ENCODE data around the gene RASSF5.
"Not testable (repeated sequence)": the region's sequence is repeated elsewhere in the genome, so short reads cannot be mapped to it uniquely, and the experiment has no call there.

Gene RASSF5

DNA sequence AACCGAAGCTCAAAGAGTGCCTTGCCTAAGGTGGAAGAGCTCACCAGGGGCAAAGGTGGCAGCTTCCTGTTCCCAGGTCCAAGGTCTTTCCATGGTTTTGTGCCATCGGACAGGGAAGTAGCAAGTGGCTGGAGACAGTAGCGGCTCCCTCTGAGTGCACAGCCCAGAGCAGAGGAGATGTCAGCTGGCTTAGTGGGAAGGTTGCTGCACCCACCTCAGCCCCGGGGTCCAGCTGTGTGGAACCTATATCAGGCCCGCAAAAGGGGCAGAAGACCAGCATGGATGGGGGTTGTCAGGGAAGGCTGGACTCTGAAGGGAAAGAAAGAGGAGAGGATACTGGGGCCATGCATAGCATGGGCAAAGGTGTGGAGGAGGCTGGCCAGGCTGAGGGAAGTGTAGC, 30.2 kb upstream of the RASSF5 start:
- no peaks in the 10 kb centered on the region for H3K9me3 ChIP-seq (ENCODE audit: control insufficient read depth in 2 of 2, low read length in 2 of 2)
- peaks cover 0 to 3% of the 10 kb centered on the region in 2 donors for H3K27me3 ChIP-seq (ENCODE audit: control insufficient read depth in 1 of 2, insufficient read depth in 2 of 2, low read length in 2 of 2)
- no peaks in the 10 kb centered on the region for H3K36me3 ChIP-seq (ENCODE audit: control insufficient read depth in 2 of 2, insufficient read depth in 2 of 2, low read length in 2 of 2)
- no peaks in the 10 kb centered on the region for H3K4me1 ChIP-seq (ENCODE audit: control insufficient read depth, insufficient read depth, low read length)
- no peak overlapping the region for H3K9ac ChIP-seq (ENCODE audit: low read length in 2 of 2)
- no peak overlapping the region for H3K27ac ChIP-seq (ENCODE audit: low read length)
- no peak overlapping the region for H3K4me3 ChIP-seq (ENCODE audit: low read length in 2 of 2)

DNA sequence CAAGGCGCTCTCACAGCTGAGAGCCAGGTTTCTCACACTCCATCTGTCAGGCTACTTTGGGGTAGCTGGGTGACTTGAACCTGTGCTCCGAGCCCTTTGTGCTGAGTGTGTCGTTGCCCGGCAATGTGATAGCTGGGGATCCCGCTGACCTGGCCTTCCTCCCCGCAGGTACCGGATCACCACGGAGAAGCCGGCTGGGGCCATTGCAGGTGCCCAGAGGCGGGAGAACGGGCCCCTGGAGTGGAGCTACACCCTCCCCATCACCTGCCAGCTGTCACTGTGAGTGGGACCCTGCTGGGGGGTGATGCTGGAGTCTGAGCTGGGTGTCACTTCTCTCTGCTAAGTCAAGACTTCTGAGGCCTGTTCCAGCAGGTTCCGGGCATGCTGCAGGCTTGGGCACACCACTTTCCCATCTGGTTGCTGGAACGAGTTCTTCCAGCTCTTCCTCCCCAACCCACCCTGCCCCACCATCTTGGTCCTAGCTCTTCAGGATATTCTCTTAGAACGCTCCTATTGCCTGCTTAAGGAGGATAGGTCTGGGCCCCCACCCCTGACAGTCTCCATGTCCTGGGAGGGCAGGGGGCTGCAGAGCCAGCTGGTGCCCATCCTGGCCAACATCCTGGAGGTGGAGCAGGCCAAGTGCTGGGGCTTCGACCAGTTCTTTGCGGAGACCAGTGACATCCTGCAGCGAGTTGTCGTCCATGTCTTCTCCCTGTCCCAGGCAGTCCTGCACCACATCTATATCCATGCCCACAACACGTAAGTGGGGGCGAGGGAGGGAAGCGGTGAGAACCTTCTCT, 29.6 kb upstream of the RASSF5 start:
- no peak overlapping the region for H3K27ac ChIP-seq (ENCODE audit: low read length)
- peaks cover 0 to 3% of the 10 kb centered on the region in 2 donors for H3K27me3 ChIP-seq (ENCODE audit: control insufficient read depth in 1 of 2, insufficient read depth in 2 of 2, low read length in 2 of 2)
- no peak overlapping the region for H3K4me3 ChIP-seq (ENCODE audit: low read length in 2 of 2)
- H3K4me1 ChIP-seq (ENCODE audit: control insufficient read depth, insufficient read depth, low read length): no peaks in the 10 kb centered on the region
- no peaks in the 10 kb centered on the region for H3K9me3 ChIP-seq (ENCODE audit: control insufficient read depth in 2 of 2, low read length in 2 of 2)
- no peak overlapping the region for H3K9ac ChIP-seq (ENCODE audit: low read length in 2 of 2)
- H3K36me3 ChIP-seq (ENCODE audit: control insufficient read depth in 2 of 2, insufficient read depth in 2 of 2, low read length in 2 of 2): no peaks in the 10 kb centered on the region

DNA sequence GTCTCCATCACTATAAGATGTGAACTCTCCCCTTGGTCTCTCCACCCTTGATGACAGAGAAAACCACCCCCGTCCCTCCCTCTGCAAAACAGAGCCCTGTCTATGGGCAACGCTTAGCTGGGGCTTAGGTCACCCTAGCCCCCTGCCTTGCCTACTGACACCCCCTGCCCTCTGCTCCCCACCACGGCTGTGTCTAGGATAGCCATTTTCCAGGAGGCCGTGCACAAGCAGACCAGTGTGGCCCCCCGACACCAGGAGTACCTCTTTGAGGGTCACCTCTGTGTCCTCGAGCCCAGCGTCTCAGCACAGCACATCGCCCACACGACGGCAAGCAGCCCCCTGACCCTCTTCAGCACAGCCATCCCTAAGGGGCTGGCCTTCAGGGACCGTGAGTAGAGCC, 28.6 kb upstream of the RASSF5 start:
- Histone ChIP-seq H3K4me1 (ENCODE audit: control insufficient read depth, insufficient read depth, low read length) (no peaks in the 10 kb centered on the region), H3K4me3 (ENCODE audit: low read length in 2 of 2) (no peak overlapping the region), H3K9ac (ENCODE audit: low read length in 2 of 2) (no peak overlapping the region)

DNA sequence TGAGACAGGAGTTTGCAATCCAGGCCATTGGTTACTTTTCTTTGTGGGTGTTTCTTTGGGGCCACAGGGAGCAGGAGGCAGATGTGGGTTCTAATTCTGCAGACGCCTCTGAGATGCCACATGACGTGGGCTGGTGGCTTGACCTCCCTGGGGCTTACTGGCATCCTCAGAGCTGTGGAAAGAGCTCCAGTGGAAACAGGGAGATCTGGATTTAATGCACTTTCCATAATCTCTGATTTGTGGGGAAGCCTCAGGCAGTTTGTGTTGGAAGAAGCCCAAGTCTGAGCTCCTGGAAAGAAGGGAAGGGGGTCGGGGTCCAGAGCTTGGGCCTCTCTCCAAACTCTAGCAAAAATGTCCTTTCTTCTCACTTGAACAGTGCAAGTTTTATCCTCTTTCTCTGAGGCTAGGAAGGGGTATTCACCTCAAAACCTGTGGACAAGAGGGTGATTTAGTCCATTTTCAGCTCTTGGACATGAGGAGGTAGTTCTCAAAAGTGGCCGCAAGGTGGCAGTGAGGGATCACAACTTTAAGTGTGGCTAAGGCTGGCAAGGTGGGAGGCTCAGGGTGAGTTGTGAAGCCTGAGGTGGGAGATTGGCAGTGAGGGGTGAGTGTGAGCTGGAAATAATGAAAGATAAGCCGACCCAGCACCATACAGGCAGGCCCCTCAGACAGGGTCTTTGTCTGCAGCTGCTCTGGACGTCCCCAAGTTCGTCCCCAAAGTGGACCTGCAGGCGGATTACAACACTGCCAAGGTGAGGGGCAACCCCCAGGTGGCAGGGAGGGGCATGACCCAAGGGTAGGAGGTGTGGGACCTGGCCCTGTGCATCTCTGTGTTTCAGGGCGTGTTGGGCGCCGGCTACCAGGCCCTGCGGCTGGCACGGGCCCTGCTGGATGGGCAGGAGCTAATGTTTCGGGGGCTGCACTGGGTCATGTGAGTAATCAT, 27.9 kb upstream of the RASSF5 start:
- Histone ChIP-seq H3K27ac (ENCODE audit: low read length) (no peak overlapping the region), H3K36me3 (ENCODE audit: control insufficient read depth in 2 of 2, insufficient read depth in 2 of 2, low read length in 2 of 2) (no peaks in the 10 kb centered on the region), H3K27me3 (ENCODE audit: control insufficient read depth in 1 of 2, insufficient read depth in 2 of 2, low read length in 2 of 2) (peaks cover 0 to 3% of the 10 kb centered on the region in 2 donors), H3K4me1 (ENCODE audit: control insufficient read depth, insufficient read depth, low read length) (no peaks in the 10 kb centered on the region), H3K4me3 (ENCODE audit: low read length in 2 of 2) (no peak overlapping the region), H3K9me3 (ENCODE audit: control insufficient read depth in 2 of 2, low read length in 2 of 2) (no peaks in the 10 kb centered on the region), H3K9ac (ENCODE audit: low read length in 2 of 2) (no peak overlapping the region)

More for the DNA sequence above, 28.6 kb upstream of the RASSF5 start:
- Histone ChIP-seq H3K27ac (ENCODE audit: low read length) (no peak overlapping the region), H3K9me3 (ENCODE audit: control insufficient read depth in 2 of 2, low read length in 2 of 2) (no peaks in the 10 kb centered on the region), H3K36me3 (ENCODE audit: control insufficient read depth in 2 of 2, insufficient read depth in 2 of 2, low read length in 2 of 2) (no peaks in the 10 kb centered on the region), H3K27me3 (ENCODE audit: control insufficient read depth in 1 of 2, insufficient read depth in 2 of 2, low read length in 2 of 2) (peaks cover 0 to 3% of the 10 kb centered on the region in 2 donors)

DNA sequence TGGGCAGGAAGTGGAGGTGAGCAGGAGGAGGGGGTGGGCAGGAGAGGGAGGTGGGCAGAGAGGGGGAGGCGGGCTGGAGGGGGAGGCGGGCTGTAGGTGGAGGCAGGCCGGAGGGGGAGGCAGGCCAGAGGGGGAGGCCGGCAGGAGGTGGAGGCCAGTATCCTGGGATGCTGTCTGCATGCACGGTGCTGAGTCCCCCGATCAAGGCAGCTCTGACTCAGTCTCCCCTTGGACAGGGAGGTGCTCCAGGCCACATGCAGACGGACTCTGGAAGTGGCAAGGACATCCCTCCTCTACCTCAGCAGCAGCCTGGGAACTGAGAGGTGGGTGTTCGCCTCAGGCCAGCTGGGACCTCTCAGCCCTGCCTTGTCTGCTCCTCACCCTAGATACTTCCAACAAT, 27.1 kb upstream of the RASSF5 start:
- Histone ChIP-seq H3K4me1 (ENCODE audit: control insufficient read depth, insufficient read depth, low read length) (no peaks in the 10 kb centered on the region), H3K9me3 (ENCODE audit: control insufficient read depth in 2 of 2, low read length in 2 of 2) (no peaks in the 10 kb centered on the region), H3K4me3 (ENCODE audit: low read length in 2 of 2) (no peak overlapping the region), H3K36me3 (ENCODE audit: control insufficient read depth in 2 of 2, insufficient read depth in 2 of 2, low read length in 2 of 2) (no peaks in the 10 kb centered on the region), H3K27ac (ENCODE audit: low read length) (no peak overlapping the region), H3K9ac (ENCODE audit: low read length in 2 of 2) (no peak overlapping the region), H3K27me3 (ENCODE audit: control insufficient read depth in 1 of 2, insufficient read depth in 2 of 2, low read length in 2 of 2) (peaks cover 0 to 3% of the 10 kb centered on the region in 2 donors)

DNA sequence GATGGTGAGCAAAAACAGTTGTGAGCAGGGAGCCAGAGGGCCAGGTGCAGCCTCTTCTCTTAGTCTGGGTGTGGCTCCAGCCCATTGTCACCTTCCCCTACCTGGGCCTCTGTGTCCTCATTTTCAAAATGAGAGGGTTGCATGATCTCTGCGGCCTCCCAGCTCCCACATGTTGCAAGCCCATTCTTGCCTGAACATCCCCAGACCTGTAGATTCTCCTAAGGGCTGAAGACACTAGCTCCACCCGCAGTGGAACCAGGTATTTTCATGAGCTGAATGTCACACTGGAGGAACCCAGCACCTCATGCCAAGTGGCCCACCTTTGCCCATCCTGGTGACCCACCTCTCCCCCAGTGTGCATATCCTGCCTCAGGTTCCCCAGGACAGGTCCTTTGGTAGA, 24.7 kb upstream of the RASSF5 start:
- Histone ChIP-seq H3K36me3 (ENCODE audit: control insufficient read depth in 2 of 2, insufficient read depth in 2 of 2, low read length in 2 of 2) (no peaks in the 10 kb centered on the region), H3K27ac (ENCODE audit: low read length) (no peak overlapping the region), H3K27me3 (ENCODE audit: control insufficient read depth in 1 of 2, insufficient read depth in 2 of 2, low read length in 2 of 2) (peaks cover 0 to 3% of the 10 kb centered on the region in 2 donors)

DNA sequence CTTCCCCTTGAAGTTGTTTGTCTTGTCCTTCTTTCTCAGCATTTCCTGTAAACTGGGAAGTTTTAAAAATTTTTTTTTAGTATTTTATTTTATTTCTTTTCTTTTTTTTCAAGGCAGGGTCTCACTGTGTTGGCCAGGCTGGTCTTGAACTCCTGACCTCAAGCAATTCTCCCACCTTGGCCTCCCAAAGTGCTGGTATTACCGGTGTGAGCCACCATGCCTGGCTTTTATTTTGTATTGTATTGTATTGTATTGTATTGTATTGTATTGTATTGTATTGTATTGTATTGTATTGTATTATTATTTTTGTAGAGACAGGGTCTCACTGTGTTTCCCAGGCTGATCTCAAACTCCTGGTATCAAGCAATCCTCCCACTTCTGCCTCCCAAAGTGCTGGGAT, 23.5 kb upstream of the RASSF5 start:
- not testable (repeated sequence) for H3K4me3 ChIP-seq (ENCODE audit: low read length in 2 of 2); H3K27me3 ChIP-seq (ENCODE audit: control insufficient read depth in 1 of 2, insufficient read depth in 2 of 2, low read length in 2 of 2); H3K9me3 ChIP-seq (ENCODE audit: control insufficient read depth in 2 of 2, low read length in 2 of 2); H3K36me3 ChIP-seq (ENCODE audit: control insufficient read depth in 2 of 2, insufficient read depth in 2 of 2, low read length in 2 of 2); H3K27ac ChIP-seq (ENCODE audit: low read length); H3K9ac ChIP-seq (ENCODE audit: low read length in 2 of 2); H3K4me1 ChIP-seq (ENCODE audit: control insufficient read depth, insufficient read depth, low read length)

More for the DNA sequence above, 24.7 kb upstream of the RASSF5 start:
- H3K9ac ChIP-seq (ENCODE audit: low read length in 2 of 2): no peak overlapping the region
- no peak overlapping the region for H3K4me3 ChIP-seq (ENCODE audit: low read length in 2 of 2)
- H3K4me1 ChIP-seq (ENCODE audit: control insufficient read depth, insufficient read depth, low read length): no peaks in the 10 kb centered on the region
- no peaks in the 10 kb centered on the region for H3K9me3 ChIP-seq (ENCODE audit: control insufficient read depth in 2 of 2, low read length in 2 of 2)

DNA sequence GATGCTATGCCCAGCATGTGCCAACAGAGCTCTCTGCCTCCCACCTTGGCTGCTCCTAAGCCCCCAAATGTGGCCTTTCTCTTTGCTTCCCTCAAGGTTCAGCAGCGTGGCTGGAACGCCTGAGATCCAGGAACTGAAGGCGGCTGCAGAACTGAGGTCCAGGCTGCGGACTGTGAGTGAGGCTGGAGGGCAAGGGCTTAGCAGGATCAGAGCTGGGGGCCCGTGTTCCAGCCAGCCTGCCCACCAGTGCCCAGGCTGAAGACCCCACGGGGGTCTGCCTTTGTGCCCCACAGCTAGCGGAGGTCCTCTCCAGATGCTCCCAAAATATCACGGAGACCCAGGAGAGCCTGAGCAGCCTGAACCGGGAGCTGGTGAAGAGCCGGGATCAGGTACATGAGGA, 22.4 kb upstream of the RASSF5 start:
- H3K4me3 ChIP-seq (ENCODE audit: low read length in 2 of 2): no peak overlapping the region
- no peaks in the 10 kb centered on the region for H3K36me3 ChIP-seq (ENCODE audit: control insufficient read depth in 2 of 2, insufficient read depth in 2 of 2, low read length in 2 of 2)
- no peak overlapping the region for H3K27ac ChIP-seq (ENCODE audit: low read length)

DNA sequence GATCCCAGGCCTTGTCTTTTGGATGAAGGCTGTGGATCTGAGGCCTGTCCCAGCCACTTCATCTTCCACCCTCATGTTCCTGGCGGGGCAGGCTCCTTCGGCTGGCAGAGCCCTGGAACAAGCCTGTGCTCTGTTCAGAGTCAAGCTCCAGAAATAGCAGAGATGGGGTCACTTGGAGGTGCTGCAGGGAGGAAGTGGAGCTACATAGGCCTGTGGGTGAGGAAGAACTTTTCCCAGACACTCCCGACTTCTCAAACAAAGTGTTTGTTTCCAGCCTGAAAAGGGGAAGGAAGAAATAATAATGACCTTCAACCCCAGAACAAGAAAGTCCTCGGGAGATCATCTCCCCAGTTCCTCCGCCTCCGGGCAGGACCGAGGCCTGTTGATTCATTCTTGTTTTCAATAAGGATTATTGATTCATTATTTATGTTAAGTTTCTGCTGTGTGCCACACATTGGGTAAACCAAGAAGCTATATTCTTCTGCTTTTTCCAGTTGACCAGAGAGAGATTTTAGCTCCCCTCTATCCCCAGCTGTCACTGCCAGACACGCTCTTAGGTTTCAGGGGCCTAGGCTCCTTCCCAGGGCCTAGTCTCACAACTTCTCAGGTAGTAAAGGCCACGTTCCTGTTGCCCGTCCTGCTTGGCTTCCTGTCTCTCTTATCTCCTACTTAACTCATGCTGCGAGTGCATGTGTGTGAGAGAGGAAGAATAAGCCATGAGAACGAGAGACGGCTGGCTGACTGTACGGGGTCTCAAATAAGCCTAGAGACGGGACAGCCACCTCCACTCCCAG, 20.1 kb upstream of the RASSF5 start:
- Histone ChIP-seq H3K27ac (ENCODE audit: low read length) (no peak overlapping the region), H3K36me3 (ENCODE audit: control insufficient read depth in 2 of 2, insufficient read depth in 2 of 2, low read length in 2 of 2) (no peaks in the 10 kb centered on the region)

More for the DNA sequence above, 22.4 kb upstream of the RASSF5 start:
- peaks cover 4% of the 10 kb centered on the region for H3K4me1 ChIP-seq (ENCODE audit: control insufficient read depth, insufficient read depth, low read length)
- H3K27me3 ChIP-seq (ENCODE audit: control insufficient read depth in 1 of 2, insufficient read depth in 2 of 2, low read length in 2 of 2): no peaks in the 10 kb centered on the region
- no peak overlapping the region for H3K9ac ChIP-seq (ENCODE audit: low read length in 2 of 2)
- H3K9me3 ChIP-seq (ENCODE audit: control insufficient read depth in 2 of 2, low read length in 2 of 2): no peaks in the 10 kb centered on the region

DNA sequence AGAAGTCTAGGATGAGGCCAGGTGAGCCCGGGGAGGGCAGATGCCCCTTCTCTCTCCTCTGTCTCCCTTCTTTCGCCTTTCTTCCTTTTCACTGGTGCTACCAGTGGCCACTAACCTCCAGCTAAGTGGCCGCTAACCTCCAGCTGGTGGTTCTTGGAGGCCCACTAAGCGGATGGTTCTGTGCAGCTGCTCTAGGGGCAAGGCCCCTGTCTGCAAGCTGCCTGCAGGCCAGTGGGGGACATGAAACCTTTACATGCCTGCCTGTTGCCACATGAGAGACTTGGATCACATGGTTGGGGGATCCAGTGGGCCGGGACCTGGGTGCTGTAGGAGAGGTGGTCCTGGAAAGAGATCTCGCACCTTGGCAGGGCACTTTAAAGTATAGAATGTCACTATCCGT, 19.4 kb upstream of the RASSF5 start:
- Histone ChIP-seq H3K27ac (ENCODE audit: low read length) (no peak overlapping the region), H3K4me1 (ENCODE audit: control insufficient read depth, insufficient read depth, low read length) (peaks cover 8% of the 10 kb centered on the region), H3K27me3 (ENCODE audit: control insufficient read depth in 1 of 2, insufficient read depth in 2 of 2, low read length in 2 of 2) (no peaks in the 10 kb centered on the region), H3K9me3 (ENCODE audit: control insufficient read depth in 2 of 2, low read length in 2 of 2) (no peaks in the 10 kb centered on the region), H3K36me3 (ENCODE audit: control insufficient read depth in 2 of 2, insufficient read depth in 2 of 2, low read length in 2 of 2) (no peaks in the 10 kb centered on the region), H3K9ac (ENCODE audit: low read length in 2 of 2) (no peak overlapping the region), H3K4me3 (ENCODE audit: low read length in 2 of 2) (no peak overlapping the region)

More for the DNA sequence above, 20.1 kb upstream of the RASSF5 start:
- no peaks in the 10 kb centered on the region for H3K9me3 ChIP-seq (ENCODE audit: control insufficient read depth in 2 of 2, low read length in 2 of 2)
- no peak overlapping the region for H3K4me3 ChIP-seq (ENCODE audit: low read length in 2 of 2)
- H3K27me3 ChIP-seq (ENCODE audit: control insufficient read depth in 1 of 2, insufficient read depth in 2 of 2, low read length in 2 of 2): no peaks in the 10 kb centered on the region
- no peak overlapping the region for H3K9ac ChIP-seq (ENCODE audit: low read length in 2 of 2)
- peaks cover 8% of the 10 kb centered on the region for H3K4me1 ChIP-seq (ENCODE audit: control insufficient read depth, insufficient read depth, low read length)

Data from stomach smooth muscle (tissue), 2 donors.